ENCODE results near the gene DLGAP1. TPM values are rescaled to one million over a fixed set of nuclear protein-coding genes. Genes with fewer than 3 reads are reported as not detected.
"Not testable (repeated sequence)": the region's sequence is repeated elsewhere in the genome, so short reads cannot be mapped to it uniquely, and the experiment has no call there.

DLGAP1 gene
- total and polyA plus RNA-seq, 9 donors = 2.0 to 42.7 (median 3.8) TPM

DNA sequence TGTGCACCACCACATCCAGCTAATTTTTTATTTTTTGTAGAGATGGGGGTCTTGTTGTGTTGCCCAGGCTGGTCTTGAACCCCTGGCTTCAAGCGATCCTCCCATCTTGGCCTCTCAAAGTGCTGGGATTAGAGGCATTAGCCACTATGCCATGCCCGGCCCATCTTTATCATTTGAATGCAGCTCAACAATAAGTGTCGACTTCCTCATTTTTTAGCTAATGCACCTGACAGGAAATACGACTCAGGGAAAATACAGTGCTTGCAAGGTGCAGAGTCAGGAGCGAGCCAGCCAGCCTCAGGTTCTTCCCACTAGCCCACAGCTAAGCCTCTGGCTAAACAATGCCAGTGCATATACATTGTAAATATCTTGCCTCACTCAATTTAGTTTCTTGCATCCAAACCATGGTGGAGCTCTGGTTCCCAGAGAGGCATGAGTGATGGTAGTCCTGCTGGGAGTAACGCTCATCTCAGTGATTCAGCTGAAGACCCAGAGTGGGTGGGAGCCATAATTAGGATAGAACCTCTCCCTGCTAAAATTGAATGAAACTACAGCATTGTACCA, 870.1 kb downstream of the DLGAP1 start:
- Histone ChIP-seq H3K9me3 (no peaks in the 10 kb centered on the region), H3K27me3 (no peaks in the 10 kb centered on the region), H3K36me3 (no peaks in the 10 kb centered on the region), H3K4me1 (ENCODE audit: insufficient read depth) (no peaks in the 10 kb centered on the region), H3K4me3 (no peak overlapping the region), H3K27ac (no peak overlapping the region)
- TF ChIP-seq, protein P1, sequence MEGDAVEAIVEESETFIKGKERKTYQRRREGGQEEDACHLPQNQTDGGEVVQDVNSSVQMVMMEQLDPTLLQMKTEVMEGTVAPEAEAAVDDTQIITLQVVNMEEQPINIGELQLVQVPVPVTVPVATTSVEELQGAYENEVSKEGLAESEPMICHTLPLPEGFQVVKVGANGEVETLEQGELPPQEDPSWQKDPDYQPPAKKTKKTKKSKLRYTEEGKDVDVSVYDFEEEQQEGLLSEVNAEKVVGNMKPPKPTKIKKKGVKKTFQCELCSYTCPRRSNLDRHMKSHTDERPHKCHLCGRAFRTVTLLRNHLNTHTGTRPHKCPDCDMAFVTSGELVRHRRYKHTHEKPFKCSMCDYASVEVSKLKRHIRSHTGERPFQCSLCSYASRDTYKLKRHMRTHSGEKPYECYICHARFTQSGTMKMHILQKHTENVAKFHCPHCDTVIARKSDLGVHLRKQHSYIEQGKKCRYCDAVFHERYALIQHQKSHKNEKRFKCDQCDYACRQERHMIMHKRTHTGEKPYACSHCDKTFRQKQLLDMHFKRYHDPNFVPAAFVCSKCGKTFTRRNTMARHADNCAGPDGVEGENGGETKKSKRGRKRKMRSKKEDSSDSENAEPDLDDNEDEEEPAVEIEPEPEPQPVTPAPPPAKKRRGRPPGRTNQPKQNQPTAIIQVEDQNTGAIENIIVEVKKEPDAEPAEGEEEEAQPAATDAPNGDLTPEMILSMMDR (IDR thresholded peaks at IDR 0.05) = no peak
- TF ChIP-seq POLR2A (IDR thresholded peaks at IDR 0.05) (no peak), EP300 (IDR thresholded peaks at IDR 0.05) (no peak)
- no peak for DNase-seq
- 86 to 91% (median 87%) methylated on average over 6 of the region's 6 CpGs for WGBS, 3 donors
- intact Hi-C loops (cut with DNase I) = loop anchor here in 1 of 4 donors (5.0 kb wide), 1 partner anchor 303 kb away; no protein-coding TSS in a partner anchor

DNA sequence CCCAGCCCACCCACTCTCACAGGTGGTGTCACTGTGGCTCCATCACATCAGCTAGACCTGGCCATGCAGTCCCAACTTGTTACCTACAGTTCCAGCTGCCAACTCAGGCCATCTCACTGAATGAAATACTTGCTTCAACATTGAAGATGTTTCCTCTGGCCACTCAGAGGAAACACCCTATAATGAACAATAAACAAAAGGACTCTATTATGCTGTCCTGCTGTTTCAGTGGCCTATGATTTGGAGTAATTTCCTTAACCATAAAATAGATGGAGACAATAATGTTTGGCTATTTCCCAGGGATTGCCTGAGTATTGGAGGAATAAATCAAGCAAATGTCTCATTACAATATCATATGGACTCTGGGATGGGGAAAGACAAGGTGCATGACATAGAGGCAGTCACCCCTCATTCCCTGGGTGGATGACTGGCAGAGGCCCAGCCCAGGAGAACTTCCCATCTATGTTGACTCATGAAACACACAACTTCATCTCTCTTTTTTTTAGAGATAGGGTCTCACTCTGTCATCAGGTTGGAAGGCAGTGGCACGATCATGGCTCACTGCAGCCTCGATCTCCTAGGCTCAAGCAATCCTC, 870.7 kb downstream of the DLGAP1 start:
- WGBS, 3 donors = 95 to 100% (median 98%) methylated on average over 2 of the region's 2 CpGs

DNA sequence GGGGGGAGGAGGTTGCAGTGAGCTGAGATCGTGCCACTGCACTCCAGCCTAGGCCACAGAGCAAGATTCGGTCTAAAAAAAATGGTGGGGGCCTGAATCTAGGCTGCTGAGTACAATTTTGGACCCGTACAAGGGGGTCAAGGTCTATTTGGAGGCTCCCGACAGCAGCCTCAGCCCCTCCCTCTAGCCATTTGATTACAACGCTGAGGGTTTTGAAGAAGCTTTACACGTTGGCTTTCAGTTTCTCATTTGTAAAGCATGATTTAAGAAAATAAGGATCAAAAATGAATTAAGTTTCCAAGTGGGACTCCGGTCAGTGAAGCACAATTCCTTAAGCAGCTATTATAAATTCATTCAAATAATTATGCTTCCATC, 871.2 kb downstream of the DLGAP1 start:
- H3K27ac ChIP-seq = no peak overlapping the region
- intact Hi-C loops (cut with DNase I) = no loop called here

More for the DNA sequence above, 870.7 kb downstream of the DLGAP1 start:
- no peaks in the 10 kb centered on the region for H3K27me3 ChIP-seq
- no peaks in the 10 kb centered on the region for H3K4me1 ChIP-seq (ENCODE audit: insufficient read depth)
- no peak for DNase-seq
- intact Hi-C loops (cut with DNase I) = no loop called here
- no peaks in the 10 kb centered on the region for H3K9me3 ChIP-seq
- H3K4me3 ChIP-seq = no peak overlapping the region
- no peak overlapping the region for H3K27ac ChIP-seq
- TF ChIP-seq POLR2A (IDR thresholded peaks at IDR 0.05) (no peak), EP300 (IDR thresholded peaks at IDR 0.05) (no peak)
- TF ChIP-seq, protein P1 (IDR thresholded peaks at IDR 0.05) = no peak
- no peaks in the 10 kb centered on the region for H3K36me3 ChIP-seq

DNA sequence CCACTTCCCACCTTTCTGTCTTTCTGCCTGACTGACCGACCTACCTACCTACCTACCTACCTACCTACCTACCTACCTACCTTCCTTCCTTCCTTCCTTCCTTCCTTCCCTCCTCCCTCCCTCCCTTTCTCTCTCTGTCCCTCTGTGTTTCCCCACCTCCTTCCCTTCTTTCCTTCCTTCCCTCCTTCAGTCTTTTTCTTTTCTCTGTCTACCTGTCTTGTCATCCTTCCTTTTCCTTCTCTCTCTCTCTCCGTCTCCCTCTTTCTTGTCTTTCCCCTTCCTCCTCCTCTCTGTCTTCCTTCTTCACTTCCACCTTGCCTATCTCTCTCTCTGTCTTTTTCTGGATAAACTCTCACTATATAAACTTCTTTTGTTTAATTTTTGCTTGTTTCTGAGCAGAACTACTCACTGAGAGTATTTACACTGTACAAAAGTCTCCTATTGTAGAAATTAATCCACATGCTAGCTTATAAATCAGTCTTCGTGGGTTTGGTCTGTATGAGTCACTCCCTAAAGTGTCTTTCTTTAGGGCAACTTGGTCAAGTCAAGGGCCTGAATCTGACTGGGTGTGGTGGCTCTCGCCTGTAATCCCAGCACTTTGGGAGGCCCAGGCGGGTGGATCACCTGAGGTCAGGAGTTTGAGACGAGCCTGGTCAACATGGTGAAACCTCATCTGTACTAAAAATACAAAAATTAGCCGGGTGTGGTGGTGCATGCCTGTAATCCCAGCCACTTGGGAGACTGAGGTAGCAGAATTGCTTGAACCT, 871.8 kb downstream of the DLGAP1 start:
- H3K27me3 ChIP-seq; intact Hi-C loops (cut with DNase I); H3K4me1 ChIP-seq (ENCODE audit: insufficient read depth); DNase-seq; H3K36me3 ChIP-seq; H3K9me3 ChIP-seq; H3K4me3 ChIP-seq; H3K27ac ChIP-seq: not testable (repeated sequence)
- 80 to 88% (median 84%) methylated on average over 7 of the region's 7 CpGs for WGBS, 3 donors

More for the DNA sequence above, 871.2 kb downstream of the DLGAP1 start:
- TF ChIP-seq EP300 (IDR thresholded peaks at IDR 0.05) (no peak), POLR2A (IDR thresholded peaks at IDR 0.05) (no peak)
- TF ChIP-seq, protein P1 (IDR thresholded peaks at IDR 0.05) = no peak
- DNase-seq = no peak
- Histone ChIP-seq H3K9me3 (no peaks in the 10 kb centered on the region), H3K4me3 (no peak overlapping the region), H3K36me3 (no peaks in the 10 kb centered on the region), H3K27me3 (no peaks in the 10 kb centered on the region), H3K4me1 (ENCODE audit: insufficient read depth) (no peaks in the 10 kb centered on the region)
- 39 to 62% (median 41%) methylated on average over 7 of the region's 7 CpGs for WGBS, 3 donors

DNA sequence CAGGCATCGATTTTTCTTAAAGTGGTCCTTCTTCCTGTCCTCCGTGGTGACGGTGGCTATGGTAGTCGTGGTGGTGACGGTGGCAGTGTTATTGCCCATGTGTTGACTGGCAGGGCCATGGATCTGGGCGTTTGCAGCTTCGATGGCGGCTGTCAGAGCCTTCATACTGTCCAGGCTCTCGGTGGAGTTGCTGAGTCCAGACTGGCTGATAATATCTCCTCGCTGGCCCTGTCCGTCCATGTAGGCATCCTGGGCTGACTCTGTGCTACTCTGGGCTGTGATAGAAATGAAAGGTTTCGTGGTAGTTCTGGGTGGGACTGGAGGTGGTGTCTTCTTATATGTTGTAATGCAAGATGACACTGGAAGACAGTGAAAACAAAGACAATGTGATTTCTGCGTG, 873.2 kb downstream of the DLGAP1 start:
- DNase-seq = no peak
- Histone ChIP-seq H3K9me3 (no peaks in the 10 kb centered on the region), H3K4me3 (no peak overlapping the region), H3K4me1 (ENCODE audit: insufficient read depth) (no peaks in the 10 kb centered on the region), H3K27ac (no peak overlapping the region), H3K27me3 (no peaks in the 10 kb centered on the region), H3K36me3 (no peaks in the 10 kb centered on the region)
- TF ChIP-seq EP300 (IDR thresholded peaks at IDR 0.05) (no peak), POLR2A (IDR thresholded peaks at IDR 0.05) (no peak)
- TF ChIP-seq, protein P1 (IDR thresholded peaks at IDR 0.05) = no peak
- 90 to 94% (median 93%) methylated on average over 13 of the region's 13 CpGs for WGBS, 3 donors
- intact Hi-C loops (cut with DNase I) = no loop called here

DNA sequence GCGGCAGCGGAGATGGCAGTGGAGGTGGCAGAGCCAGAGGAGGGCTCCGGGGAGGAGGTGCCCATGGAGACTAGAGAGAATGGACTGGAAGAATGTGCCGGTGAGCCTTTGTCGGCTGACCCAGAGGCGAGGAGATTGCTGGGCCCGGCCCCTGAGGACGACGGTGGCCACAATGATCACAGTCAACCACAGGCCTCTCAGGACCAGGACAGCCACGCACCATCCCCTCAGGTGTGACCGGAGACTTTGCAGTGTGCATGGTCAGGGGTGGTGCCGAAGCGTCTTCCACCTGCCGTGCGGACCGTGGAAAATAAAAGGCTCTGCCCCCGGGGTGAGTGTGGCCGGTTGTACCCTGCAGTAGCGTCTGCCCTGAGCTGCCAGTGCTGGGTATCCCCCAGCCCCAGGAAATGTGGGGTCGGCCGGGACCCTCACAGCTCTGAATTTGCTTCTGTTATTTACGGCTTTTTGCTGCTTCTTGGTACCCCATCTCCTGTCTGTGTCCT, 874.5 kb downstream of the DLGAP1 start:
- WGBS, 3 donors = 90 to 93% (median 93%) methylated on average over 20 to 22 of the region's 22 CpGs
- H3K4me3 ChIP-seq; DNase-seq; H3K27ac ChIP-seq; intact Hi-C loops (cut with DNase I); H3K9me3 ChIP-seq; H3K36me3 ChIP-seq; H3K4me1 ChIP-seq (ENCODE audit: insufficient read depth); H3K27me3 ChIP-seq: not testable (repeated sequence)
